GM19452 (cell line): ENCODE results near the gene GIN1.
"Not testable (repeated sequence)": the region's sequence is repeated elsewhere in the genome, so short reads cannot be mapped to it uniquely, and the experiment has no call there.

ENCODE experiments used
- ATAC-seq: cut with Tn5 transposase; IDR thresholded peaks from one replicate; pipeline ENCODE4 v1.9.1; 2021; ENCODE audit not compliant: unreplicated experiment

The GIN1 gene

GRCh38 chr5:103111468-103111867, 8.5 kb downstream of the GIN1 start:
- ATAC-seq: no peak

- ATAC-seq: no peak
Measured at GRCh38 chr5:103110403-103110802, 9.5 kb downstream of the GIN1 start.

DNA sequence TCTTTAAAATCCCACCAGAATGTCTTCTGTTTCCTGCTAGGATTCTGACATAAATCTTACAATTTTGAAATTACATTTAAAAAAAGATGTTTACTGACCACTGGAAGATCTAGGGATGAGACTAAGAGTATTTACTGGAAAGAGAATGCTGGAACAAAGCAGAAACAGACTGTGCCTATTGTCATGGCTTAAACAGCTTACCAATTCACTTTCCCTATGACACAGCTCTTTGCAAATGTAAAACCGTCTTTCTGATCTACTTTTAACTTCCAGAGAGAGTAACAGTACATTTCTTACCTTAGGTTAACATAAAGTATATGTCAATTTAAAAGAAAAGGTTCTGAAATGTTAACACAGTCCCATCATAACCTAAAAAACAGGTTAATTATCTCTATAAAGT, 10.7 kb downstream of the GIN1 start:
- ATAC-seq: no peak

DNA sequence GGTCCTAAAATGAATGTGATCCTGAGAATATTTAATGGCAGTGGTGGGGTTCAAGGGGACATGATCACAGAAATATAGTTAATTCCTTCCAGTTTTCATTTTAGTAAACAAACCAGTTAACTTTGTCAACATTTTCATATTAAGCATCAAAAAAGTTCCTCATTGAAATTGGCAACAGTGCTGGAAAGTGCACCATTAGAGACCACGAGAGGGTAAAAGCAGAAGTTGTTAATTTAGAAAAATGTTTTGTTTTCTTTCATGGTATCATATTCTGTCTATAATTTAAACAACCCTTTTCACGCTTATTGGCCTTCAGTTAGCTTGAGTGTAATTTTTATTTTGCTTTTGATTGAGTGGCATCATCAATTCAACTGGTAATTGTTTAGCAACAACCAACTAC, 11.9 kb downstream of the GIN1 start:
- no peak for ATAC-seq

DNA sequence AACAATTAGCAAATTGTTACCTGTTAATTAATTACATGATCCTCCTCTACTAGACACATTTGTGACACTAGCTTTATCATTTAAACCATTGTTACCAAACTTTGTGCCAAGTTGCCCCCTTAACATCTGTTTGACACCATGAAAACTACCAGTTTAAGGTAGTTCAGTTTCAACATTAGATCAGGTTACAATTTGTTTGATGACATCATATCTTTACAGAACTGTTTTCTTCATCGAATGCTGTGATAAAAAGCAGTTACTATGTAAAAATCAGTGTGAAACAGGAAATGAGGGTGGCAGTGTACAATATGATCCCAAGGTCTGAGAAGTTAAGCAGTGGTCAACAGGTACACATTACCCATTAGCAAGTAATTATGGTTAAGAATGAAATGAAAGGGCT, 17.7 kb downstream of the GIN1 start:
- no peak for ATAC-seq

GRCh38 chr5:103101079-103101750, 18.7 kb downstream of the GIN1 start:
- no peak for ATAC-seq

- ATAC-seq: no peak
Measured at GRCh38 chr5:103098993-103099392, 20.9 kb downstream of the GIN1 start.

DNA sequence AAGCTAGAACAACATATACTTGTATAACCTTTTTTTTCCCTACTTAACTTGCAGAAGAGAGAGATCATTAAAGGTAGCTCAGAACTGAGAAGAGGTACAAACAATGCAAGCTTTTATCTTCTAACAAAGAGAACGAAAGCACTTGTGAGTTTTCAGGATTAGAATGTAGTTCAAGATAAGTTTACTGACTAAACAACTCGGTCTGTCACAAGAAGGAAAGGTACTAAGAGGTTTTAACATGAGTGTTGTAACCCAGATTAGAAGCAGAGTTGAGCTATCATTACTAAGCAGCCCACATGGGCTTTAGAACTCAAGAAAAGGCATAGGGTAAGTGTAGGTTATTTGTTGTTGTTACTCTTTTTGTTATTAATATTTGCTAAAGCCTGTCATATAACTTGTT, 25.2 kb downstream of the GIN1 start:
- no peak for ATAC-seq

DNA sequence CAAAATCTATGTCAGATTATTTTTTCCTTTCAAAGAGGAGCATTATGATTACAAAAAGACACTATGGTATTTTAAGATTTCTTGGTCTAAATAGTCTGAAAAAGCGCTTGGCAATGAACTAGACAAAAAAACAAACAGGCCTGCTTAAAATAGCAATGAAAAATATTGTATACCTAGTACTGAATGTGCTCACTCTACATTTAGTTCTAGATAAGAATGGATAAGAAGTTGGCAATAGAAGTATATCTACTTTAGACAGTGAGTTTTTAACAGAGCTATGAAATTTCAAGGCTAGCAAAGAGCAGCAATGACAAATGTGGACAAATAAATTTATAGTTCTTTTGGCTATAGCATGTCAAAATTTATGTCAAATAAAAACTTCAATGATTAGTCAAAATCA, 26.2 kb downstream of the GIN1 start:
- ATAC-seq: no peak

- no peak for ATAC-seq
Measured at GRCh38 chr5:103092676-103093075, 27.3 kb downstream of the GIN1 start.

DNA sequence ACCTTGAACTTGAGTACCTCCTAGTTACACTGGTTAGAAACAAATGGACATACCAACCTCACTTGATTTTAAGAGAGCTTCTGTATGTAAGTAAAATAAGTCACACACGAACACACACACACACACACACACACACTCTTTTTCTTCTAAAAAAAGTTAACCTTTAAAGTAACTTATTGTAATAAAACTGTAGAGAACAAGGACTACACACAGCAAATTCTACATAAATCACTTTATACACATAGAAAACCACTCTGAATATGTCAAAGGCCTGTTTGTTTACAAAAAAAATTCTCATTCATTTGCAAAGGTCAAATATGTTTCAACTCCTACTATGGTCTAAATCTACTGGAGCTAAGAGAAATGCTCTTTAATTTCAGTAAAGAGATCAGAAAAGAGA, 29.1 kb downstream of the GIN1 start:
- ATAC-seq: no peak

DNA sequence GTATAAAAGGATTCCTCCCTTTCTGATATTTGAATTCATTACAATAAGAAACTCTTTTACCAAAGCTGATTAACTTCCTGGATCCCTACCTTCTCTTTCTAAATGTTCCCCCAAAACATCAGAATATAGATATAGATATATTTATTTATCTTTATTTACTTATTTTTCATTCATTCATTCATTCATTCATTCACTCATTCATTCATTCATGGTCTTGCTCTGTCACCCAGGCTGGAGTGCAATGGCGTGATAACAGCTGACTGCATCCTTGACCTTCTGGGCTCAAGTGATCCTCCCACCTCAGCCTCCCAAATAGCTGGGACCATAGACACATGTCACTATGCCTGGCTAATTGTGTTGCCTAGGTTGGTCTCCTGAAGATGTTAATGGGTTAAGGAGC, 30.7 kb downstream of the GIN1 start:
- no peak for ATAC-seq

DNA sequence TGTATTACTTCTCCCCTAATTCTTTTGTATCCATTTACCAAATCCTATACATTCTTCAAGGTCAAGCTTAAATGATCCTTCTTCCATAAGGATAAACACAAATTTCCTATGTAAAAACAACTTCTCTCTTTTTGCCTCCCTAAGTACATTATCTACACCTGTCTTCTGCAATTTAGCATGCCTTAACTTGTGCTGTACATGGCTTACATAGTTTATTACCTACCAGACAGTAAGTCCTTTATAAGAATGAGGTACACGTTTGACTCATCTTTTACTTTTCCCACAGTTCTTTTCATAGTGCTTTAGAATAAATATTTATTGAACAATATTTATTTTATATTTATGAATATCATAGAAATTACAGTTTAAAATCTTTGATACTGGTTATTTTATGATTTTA, 33.4 kb downstream of the GIN1 start:
- no peak for ATAC-seq

- ATAC-seq: no peak
Measured at GRCh38 chr5:103079796-103080195, 40.1 kb downstream of the GIN1 start.

- no peak for ATAC-seq
Measured at GRCh38 chr5:103075442-103075841, 44.5 kb downstream of the GIN1 start.

DNA sequence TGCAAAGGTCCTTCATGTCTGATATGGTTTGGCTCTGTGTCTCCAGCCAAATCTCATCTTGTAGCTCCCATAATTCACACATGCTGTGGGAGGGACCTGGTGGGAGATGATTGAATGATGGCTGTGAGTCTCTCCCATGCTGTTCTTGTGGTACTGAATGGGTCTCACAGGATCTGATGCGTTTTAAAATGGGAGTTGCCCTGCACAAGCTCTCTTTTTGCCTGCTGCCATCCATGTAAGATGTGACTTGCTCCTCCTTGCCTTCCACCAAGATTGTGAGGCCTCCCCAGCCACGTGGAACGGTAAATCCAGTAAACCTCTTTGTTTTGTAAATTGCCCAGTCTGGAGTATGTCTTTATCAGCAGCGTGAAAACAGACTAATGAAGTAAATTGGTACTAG, 46.4 kb downstream of the GIN1 start:
- not testable (repeated sequence) for ATAC-seq

DNA sequence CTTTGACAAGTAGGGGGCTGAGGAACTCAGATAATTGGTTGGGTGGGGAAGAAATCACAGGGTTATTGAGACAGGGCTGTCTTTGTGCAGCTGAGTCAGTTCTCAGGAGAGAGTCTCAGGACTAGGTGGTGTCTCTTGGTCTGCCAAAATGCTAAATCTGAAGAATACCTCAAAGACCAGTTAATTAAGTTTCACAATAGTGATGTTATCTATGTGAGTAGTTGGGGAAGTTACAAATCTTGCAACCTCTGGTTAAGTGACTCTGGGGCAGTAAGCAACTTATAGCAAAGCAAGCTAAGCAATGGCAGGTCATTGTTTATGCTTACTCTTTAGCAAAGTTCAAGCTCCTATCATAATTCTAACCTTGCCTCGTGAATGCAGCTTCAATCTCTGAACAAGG, 53.6 kb downstream of the GIN1 start:
- no peak for ATAC-seq

DNA sequence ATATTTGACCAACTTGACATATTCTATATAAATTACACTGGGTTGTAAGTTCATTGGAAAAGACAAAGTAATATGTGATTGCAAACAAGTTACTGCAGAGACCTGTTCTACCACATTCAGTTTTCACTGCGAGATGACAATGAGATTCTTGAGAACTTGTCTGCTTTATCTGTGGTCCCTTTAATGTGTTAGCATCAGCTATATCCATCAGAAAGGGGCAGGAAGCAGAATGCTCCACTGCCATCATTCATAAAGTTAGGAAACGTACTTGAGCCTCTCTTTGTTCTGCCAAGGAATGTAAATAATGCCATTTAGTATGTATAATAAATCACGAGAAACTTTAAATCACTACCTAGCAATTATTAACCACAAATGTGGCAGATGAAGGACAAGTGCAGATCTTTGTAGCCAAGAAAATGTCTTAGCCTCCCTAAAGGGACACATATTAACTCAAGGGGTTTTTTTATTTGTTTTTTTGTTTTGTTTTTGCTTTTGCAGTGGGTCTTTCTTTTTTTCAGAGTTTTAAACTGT, 59.4 kb downstream of the GIN1 start:
- no peak for ATAC-seq

GRCh38 chr5:103059525-103059924, 60.4 kb downstream of the GIN1 start:
- no peak for ATAC-seq

DNA sequence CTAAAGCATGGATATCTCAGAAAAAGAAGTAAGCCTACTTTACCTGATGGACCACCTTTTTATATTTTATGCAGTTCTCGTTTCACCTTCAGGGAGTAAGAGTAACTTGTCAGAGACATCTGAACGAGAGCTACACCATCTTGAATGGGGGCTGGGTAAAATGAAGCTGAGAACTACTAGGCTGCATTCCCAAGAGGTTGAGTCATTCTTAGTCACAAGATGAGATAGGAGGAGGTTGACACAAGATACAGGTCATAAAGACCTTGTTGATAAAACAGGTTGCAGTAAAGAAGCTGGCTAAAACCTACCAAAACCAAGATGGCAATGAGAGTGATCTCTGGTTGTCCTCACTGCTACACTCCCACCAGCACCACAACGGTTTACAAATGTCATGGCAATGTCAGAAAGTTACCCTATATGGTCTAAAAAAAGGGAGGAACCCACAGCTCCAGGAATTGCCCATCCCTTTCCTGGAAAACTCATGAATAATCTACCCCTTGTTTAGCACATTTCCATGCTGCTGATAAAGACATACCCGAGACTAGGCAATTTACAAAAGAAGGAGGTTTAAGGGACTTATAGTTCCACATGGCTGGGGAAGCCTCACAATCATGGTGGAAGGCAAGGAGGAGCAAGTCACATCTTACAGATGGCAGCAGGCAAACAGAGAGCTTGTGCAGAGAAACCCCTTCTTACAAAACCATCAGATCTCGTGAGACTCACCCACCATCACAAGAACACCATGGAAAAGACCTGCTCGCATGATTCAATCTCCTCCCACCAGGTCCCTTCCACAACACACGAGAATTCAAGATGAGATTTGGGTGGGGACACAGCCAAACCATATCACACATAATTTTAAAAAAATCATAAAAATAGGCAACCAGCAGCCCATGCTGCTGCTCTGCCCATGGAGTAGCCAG, 62.5 kb downstream of the GIN1 start:
- no peak for ATAC-seq

DNA sequence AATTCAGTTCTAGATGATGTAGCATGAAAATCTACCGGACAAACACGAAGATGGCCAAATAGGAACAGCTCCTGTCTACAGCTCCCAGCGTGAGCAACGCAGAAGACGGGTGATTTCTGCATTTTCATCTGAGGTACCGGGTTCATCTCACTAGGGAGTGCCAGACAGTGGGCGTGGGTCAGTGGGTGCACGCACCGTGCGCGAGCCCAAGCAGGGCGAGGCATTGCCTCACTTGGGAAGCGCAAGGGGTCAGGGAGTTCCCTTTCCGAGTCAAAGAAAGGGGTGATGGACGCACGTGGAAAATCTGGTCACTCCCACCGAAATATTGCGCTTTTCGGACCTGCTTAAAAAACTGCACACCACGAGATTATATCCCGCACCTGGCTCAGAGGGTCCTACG, 73.2 kb downstream of the GIN1 start:
- not testable (repeated sequence) for ATAC-seq

DNA sequence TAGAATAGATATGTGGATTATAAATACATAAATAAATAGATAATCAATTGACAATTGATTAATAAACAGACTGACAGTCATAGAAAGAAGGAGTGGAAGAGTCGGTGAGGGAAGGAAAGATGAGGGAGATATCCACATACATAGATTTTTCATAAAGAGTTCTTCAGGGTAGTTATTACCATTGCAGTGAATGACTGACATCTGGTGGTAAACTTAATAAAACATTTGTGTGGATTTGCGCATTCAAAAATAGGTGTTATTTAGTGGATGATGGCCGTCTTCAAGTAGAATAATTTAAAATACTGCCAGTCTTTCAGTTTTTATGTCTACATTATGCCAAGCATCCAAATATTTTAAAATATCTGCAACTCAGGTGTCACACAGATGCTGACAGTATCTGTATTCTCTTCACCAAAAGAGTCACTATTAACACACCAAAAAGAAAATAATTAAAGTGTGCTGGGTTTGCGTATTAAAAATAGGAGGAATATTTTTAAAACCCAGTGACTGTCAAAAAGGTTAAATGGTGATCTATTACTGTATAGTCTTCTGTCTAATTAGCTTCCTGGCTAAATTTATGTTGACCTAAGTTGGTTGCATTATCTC, 78.8 kb downstream of the GIN1 start:
- no peak for ATAC-seq
